HuH-7 (cell line): Measurements from ENCODE around the gene ADCY5.
"Not testable (repeated sequence)": the region's sequence is repeated elsewhere in the genome, so short reads cannot be mapped to it uniquely, and the experiment has no call there.

Experiments used
- DNase-seq: peaks from one replicate; pipeline ENCODE4 v3.0.0; 2011; ENCODE audit warnings: low spot score

The ADCY5 gene

DNA sequence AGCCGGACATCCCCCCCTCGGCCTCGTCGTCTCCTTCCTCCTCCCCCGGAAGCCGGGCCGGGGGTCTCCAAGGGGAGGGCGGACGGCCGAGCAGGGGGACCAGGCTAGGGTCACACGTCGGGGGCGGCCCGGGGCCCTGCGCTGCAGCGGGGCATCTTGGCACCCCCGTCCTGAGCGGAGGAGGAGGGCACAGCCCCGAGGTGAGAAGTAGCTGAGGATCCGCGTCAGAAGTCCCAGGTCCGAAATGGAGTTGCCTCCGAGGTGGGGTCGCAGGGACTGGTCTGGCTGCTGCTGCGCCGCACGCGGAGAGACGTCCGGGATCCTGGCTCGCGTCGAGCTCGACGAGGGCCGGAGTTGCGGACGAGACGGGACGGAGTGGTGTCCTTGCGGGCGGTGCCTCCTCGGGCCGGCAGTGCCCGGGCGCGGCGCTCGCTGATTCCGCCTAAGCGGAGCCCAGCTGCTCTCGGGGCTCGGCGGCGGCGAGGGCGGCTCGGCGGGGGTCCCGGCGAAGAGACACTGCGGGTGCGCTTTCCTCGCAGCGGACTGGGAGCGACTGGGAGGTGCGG is at the start of gene ADCY5:
ADCY5 (minus strand) TSS at position 555 of the 566 bp plus-strand sequence; CDS start at position 10, 545 bp downstream.
- peak; percentile 56 for DNase-seq

DNA sequence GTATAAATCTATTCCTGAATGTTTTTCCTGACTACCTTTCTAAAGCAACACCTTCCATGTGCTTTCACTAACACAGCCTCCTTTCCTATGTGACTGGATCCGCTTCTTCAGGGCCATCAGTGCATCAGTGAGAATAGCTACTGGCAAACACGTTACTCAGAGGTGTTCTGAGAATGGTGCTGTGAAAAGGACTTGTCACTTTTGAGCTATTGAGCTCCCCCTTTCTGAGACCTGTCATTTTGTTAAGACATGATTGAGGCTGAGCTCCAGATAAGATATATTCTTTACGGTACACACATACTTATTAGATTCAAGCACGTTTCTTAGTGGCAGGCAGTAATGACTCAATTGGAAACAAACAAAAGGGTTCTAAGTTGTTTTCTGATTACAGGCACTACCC is 45.0 kb upstream of the ADCY5 start:
- DNase-seq, result no peak

DNA sequence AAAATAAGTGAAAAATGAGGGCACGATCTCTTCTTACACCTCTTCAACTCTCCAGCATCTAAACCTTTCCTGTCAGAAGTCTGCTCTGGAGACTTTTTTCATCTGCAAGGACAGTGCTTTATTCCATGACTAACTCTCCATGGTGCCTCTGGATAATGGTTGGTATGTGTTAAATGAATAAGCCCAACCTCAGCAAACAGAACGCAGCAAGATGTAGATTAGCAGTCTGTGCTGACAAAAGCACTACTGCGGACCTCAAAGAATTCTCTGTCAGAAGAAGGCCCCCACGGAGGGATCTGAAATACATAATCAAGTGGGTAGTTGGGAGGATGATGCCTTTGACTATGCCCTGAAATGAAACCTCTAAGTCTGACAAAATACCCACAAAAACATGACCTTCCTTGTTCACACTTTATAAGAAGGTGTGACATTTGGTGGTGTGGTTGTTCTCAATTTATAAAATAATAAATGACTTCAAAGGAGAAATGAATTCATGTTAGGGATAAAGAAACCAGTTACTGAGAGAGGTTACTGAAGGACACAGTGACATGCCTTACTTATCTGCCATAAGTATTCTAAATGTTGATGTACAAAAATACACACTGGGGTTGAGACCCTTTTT is 43.2 kb upstream of the ADCY5 start:
- DNase-seq, result no peak

DNA sequence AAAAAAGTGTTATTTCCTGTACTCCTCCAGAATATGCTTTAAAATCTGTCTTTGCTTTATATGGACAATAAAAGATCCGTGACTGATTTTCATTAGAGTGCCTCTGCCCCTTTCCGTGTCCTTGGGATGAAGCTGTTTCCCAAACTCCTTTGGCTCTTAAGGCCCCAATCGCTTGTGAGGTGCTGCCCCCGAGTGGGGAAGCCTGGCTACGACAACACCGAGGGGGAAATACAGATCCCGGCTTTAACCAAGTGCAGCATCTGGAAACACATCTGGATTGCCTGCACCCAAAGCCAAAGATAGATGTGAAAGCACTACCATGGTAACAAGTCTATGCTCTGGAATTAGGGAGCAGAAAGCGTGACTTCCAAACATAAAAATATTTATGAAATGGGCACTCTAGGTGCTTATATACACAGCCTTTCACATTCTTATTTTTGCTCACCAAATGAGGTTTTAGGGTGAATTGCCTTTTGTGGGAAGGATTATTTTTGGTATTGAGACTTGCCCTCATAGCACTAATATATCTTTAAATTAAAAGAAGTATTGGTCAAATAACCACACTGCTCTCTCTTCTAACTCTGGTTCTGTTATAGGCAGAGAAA is 40.6 kb upstream of the ADCY5 start:
- DNase-seq, result peak; percentile 72

DNA sequence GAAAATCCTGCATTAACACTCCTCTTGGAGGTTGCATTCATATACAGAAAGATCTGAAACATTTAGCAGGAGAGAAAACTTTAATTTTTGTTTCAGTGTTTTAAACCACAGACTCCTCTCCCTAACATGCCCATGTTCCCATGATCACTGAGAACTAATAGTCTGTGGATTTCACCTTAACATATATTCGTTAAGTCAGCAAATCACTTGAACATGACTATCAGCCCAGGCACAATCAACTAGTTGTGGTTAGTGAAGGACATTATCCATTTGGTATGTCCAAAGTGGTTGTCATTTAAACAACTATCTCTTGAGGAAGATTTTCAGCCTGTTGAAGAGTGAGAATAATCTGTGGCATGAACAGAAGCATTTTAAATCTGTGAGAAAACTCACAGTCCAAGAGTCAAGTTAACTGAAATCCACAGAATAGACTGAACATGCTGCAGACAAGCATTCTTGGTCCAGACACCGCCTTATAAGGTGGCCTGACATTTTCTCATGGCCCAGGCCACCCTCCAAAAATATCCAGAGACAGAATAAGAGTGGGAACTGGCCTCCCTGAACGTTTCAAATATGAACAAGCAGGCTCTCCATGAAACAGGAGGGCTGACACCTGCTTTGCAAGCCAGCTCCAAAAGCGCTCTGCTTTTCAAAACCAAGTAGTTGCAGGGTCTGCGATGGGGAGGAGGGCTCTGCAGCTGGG is 39.9 kb upstream of the ADCY5 start:
- no peak for DNase-seq

DNA sequence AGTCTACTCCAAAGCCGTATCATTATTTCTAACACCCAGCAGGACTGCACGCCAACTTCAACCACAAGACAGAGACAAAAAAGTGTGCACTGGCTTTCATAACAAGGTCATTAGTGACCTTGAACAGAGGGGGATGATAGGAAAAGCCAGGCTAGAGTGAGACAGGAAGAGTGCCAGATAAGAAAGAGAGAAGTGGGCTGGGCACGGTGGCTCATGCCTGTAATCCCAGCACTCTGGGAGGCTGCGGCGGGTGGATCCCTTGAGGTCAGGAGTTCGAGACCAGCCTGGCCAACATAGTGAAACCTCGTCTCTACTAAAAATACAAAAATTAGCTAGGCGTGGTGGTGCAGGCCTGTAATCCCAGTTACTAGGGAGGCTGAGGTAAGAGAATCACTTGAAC is 38.2 kb upstream of the ADCY5 start:
- DNase-seq, result not testable (repeated sequence)

DNA sequence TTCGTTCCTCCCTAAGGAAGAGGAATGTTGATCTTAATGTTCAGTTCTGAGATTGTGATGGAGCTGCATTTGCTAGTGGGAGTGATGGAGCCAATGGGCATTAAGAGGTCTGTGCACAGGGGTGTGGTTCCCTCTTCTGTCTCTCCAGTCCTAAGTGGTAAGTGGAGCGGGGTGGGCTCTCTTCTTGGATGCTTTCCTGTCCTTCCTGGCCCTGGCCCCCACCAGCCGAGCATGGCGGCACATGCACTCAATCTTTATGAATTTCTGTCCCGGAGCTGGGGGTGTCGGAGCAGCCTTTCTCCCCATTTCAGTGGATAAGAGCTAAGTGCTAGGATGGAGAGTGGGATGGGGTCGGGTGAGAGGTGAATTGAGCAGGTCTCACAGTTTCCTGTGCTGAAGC is 37.6 kb upstream of the ADCY5 start:
- no peak for DNase-seq

DNA sequence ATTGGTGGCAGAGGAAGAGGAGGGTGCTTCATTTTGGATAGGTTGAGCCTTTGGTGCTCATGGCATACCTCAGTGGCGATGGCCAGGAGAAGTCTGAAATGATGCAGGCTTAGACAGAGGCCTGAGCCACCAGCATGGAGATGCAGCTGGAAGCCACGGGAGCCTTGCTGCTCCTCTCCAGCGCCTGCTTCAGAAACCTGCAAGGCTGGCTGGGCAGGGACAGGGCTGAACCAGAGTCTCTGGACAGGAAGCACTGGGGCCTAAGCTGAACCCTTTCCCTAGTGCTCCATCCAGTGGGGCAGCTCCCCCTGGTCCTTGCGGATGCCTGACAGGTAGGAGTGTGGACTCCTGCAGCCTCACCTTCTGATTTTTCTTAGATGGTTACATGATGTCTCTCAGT is 36.7 kb upstream of the ADCY5 start:
- DNase-seq, result no peak

DNA sequence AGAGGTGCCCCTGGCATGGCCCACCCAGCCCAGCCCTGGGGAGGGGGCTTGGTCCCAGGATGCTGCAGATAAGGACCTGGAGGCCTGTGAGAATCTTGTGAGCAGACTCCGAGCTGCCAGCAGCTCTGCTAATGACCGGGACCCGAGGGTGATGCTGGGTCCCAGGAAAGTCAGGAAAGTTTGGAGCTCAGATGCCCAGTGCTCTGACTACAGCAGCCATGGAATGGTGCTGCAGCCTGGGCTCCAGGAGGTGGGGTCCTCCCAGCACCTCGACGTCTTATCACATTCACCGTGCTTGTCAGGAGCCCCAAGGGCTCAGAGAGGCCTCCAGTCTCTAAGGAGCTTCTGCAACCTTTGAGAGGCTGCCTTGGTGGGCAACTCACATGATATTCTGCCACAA is 34.3 kb upstream of the ADCY5 start:
- no peak for DNase-seq

DNA sequence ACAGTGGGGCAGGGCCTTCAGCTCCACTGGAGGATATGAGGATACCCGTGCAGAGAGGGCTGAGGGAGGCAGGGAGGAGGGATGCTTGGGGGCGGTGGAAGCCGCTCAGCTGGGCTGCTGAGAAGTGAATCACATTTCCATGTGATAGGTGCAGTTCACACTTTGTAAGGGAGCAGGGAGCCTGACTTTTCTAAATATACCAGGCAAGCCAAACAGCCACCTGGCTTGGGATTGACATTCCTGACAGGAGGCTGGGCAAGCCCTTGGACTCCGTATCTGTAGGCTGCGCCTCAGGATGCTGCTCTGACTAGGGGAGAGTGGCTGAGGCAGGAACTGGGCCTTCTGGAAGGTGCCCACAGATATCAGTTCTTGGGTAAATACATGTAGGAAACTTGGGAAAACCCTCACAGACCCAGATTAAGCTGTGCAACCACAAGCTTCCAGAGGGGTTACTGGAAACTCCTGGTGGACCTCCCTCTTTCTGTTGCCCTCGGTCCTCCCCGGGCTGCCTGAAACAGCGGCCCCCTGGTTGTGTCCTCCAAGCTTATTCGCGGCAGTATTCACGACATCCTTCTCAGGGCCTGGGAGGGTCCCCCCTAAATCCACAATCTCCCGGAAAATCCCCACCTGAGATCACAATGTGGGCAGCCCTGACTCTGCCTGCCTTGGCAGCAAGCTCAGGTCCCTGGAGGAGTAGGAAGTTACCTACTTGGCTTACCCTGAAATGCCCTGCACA is 33.0 kb upstream of the ADCY5 start:
- no peak for DNase-seq

DNA sequence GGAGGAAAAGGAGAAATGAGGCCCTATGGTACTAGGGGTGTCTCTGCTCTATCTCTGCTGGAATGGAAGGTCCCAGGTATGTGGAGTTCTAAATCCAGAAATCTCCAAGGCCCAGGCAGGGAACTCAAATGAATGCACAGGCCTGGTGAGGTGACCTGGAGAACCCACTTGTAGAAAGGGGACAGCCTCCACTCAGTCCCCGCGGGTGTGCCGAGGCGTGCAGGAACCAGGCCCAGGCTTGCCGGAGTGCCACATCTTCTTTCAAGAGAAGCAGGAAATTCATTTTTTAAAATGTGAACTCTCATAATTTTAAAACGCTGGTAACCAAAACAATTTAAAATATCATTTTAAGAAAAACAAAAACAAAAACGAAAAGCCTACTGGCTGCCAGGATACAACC is 32.2 kb upstream of the ADCY5 start:
- DNase-seq, result no peak

DNA sequence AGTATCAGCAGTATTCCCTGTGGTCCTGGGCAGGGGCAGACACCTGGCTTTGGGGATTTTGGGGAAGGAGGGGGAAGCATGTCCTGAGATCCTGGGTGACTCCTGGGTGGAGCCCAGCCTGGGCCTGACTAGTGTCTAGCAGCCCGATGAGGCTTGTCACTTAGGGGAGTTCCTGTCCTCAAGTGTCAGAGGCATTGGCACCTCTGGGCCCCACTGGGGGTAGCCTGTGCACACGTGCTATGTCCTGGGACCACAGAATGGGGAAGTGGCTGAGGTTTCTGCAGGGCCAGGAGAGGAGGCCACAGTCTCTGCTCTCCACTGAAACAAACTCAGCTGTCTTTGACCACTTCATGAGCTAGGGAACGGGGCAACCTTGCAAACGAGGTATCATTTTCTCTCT is 31.5 kb upstream of the ADCY5 start:
- no peak for DNase-seq

DNA sequence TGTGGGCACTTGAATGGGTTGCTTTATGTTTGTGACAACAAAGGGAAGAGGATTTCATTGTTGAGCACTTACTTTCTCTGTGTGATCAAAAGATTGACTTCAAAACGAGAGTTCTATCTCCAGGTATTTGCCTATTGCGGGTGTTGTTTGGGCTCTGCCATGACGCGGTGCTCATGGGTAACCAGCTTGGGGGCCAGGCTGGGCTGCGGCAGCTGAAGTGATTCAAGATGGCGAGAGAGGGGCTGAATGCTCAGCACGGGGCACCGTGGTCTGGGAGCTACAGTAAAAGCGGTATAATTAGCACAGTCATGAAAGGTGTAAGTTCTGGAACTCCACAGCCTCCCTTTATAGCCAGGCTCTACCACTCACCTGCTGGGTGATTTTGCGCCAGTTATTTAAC is 31.0 kb upstream of the ADCY5 start:
- DNase-seq, result no peak

DNA sequence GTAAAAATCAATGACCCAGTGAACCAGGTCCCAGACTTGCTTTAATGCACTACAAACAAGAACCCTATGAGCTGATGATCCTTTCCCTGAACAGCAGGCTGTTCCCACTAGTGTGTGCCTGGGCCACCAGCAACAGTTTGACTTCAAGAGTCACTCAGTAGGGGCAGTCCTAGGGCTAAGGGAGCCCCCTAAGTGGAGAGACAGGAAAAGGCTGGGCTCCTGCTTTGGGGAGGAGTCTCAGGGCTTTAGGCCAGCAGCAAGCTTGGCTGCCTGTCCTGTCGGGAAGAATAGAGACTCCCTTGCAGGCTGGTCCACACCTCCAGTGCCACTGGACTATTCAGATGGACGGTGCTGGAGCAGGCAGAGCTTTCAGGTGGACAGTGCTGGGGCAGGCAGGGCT is 29.4 kb upstream of the ADCY5 start:
- no peak for DNase-seq

DNA sequence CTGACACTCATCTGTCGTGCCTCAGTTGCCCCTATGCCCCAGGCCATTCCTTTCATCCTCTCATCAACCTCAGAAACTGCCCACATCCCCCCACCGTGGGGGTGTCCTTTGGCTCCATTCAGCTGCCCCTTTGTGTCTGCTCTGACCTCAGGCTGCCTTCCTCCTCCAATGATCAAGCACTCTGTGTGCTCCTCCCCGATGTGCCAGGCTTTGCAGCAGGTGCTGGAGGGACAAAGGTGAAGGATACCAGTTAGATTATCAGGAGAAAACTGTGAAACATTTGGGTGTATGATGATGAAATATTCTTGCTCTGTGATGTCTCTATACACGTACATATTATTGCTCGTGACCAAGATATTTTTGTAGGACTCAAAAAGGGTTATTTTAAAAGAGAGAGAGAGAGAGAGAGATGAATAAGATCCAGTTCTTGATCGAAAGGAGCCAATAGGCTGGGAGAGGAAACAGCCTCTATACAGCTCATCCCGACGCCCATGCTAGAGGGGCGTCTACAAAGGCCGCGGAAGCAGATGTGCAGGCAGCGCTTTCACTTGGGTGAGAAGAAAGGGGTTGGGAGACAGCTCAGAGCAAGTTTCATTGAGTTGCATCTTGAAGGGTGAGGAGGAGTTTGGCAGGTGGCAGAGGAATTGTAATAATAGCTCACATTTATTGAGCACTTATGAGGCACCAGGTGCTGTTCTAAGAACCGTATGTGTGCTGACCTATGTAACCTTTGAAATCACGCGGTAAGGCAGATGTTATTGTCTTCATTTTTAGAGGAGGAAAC is 28.3 kb upstream of the ADCY5 start:
- DNase-seq, result no peak

DNA sequence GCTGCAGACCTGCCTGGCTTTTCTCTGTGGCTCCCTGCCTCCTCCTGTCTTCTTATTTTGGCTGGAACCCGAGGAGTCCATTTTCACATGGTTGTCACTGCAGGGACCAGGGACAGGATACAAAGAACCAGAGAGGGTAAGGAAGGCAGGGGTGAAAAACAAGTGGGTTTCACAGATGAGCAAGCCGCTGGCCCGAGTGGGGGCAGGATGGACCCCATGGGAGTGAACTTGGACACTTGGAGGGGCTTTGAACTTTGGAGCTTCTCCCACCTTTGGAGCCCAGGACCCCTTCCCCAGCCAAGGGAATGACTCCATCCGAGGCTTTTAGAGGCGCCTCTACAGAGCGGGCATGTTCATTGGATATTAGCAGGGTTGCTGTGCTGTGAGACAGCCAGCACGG is 26.9 kb upstream of the ADCY5 start:
- DNase-seq, result no peak

DNA sequence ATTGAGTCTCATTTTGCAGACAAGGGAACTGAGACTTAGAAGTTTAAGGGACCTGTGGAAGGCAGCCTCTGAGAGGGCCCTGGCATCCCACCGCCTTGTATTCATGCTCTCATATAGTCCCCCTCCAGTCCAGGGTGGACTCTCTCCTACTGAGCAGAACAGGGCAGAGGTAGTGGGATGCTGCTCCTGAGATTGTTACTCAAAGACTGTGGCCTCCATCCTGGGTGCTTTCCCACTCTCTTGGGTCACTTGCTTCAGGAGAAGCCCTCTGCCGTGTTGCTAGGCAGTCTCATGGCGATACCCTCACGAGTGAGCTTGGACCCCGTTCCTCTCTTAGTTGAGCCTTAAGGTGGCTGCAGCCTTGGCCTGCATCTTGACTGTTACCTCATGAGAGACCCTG is 22.2 kb upstream of the ADCY5 start:
- no peak for DNase-seq

DNA sequence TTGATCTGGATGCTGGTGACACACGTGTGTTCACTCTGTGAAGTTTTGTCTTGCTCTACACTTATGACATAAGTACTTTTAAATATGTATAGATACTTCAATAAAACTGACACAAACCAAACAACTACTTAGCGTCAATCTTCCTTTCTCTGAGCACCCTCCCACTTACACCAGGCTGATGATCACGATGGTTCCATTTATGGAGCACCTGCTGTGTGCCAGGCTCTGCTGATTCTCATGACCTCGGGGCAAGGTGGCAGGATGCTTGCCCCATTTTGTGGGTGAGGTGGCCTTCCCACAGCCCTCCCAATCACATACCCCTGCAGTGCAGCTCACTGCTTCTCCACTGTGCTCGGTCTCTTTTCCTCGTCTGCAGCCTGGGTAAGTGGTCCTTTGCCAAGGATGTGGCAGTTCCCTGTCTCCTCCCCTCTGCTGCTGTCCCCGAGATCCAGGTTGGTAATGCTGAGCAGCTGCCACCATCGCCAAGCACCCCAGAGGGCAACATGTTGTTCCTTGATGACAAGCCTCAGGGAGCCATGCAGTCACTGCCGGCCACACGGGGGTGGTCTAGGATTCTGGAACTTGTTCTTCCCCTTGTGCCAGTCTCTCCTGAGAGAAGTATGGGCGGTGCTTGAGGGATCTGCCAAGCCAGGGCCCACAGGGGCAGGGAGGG is 20.6 kb upstream of the ADCY5 start:
- no peak for DNase-seq

DNA sequence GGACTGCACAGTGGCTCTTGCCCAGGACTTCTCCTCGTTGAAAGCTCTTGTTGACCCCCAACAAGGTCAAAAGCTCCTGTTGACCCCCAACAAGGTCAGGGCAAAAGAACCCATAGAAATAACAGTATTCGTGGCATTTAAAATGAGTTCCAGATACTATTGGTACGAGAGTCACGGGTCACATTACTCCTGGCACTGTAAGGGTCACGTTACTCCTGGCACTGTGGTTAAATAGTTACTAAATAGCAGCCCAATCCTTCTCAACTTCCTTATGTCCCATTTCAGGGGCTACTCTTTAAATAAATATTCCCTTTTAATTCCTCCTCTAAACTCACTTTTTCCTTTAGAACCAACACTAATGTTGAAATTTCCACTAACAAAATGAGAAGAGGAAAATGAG is 18.2 kb upstream of the ADCY5 start:
- DNase-seq, result no peak

DNA sequence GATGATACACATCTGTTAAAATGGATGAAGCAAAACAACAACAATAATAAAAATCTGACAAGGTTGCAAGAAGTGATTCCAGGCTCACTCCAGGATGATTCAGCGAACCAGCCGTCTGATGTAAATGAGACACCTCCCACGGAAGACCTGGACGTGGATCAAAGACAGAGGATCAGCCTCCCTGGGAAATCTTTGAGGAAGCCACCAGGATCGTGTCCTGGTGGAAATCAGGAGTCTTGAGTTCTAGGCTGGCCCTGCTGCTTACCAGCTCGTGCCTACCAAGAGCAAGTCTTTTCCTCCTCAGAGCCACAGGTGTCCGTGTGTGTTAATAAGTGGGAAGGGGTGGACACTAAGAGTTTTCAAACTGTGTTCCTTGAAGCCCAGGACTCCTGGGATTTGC is 15.3 kb upstream of the ADCY5 start:
- DNase-seq, result no peak

DNA sequence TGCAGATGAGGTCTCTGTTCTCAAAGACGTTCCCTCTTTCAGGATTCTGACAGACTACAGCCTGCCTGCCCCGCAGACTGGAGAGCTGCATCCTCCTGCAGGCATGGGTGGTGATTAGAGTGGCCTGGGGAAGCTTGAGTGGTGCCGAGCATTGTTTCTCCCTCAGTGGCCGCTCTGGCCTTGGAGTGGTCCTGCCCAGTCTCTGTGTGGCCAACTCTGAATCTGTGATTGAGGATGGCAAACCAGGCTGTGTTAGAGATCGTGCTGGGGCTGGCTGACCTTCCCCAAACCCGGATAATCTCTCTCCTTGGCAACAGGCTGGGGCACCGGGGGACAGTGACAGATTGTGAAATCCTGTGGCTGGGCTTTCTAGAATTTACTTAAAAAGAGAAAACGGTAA is 11.0 kb upstream of the ADCY5 start:
- no peak for DNase-seq
